ENCODE measurements around the gene ERBB2.

GRCh38 chr17:39676198-39676819 lies 23.6 kb upstream of the ERBB2 start:
- TF ChIP-seq, protein P1, sequence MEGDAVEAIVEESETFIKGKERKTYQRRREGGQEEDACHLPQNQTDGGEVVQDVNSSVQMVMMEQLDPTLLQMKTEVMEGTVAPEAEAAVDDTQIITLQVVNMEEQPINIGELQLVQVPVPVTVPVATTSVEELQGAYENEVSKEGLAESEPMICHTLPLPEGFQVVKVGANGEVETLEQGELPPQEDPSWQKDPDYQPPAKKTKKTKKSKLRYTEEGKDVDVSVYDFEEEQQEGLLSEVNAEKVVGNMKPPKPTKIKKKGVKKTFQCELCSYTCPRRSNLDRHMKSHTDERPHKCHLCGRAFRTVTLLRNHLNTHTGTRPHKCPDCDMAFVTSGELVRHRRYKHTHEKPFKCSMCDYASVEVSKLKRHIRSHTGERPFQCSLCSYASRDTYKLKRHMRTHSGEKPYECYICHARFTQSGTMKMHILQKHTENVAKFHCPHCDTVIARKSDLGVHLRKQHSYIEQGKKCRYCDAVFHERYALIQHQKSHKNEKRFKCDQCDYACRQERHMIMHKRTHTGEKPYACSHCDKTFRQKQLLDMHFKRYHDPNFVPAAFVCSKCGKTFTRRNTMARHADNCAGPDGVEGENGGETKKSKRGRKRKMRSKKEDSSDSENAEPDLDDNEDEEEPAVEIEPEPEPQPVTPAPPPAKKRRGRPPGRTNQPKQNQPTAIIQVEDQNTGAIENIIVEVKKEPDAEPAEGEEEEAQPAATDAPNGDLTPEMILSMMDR (IDR thresholded peaks at IDR 0.05): no peak
- no peak for TF ChIP-seq POLR2A (IDR thresholded peaks at IDR 0.05)

Measured in vagina (tissue), 2 donors.